Tibial nerve (tissue), 4 donors: Measurements from ENCODE around the gene FNIP2. TPM values are rescaled to one million over a fixed set of nuclear protein-coding genes. Genes with fewer than 3 reads are reported as not detected.
A peak's percentile ranks its signal among the peaks of the same experiment; 100 is the strongest.

Experiments
- DNase-seq, 2 donors: peaks; one replicate each; pipeline ENCODE4 v3.0.0-alpha.2; 2019; ENCODE audit warnings: low spot score in 2 of 2
- H3K27ac ChIP-seq, 4 donors: fragments of 200-600 bp; sonication (generic) in 3 of 4; one replicate each; pipeline ENCODE4 v1.5.1; 2017 to 2019; ENCODE audit warnings: mild to moderate bottlenecking in 1 of 4
- H3K27me3 ChIP-seq, 2 donors: fragments of 200-600 bp; sonication (generic) in 1 of 2; one replicate each; pipeline versions ENCODE4 v1.5.1 to v1.6.0; 2017 to 2019
- H3K36me3 ChIP-seq, 3 donors: fragments of 200-600 bp; sonication (generic); one replicate each; pipeline ENCODE4 v1.5.1; 2018 to 2019
- H3K4me1 ChIP-seq, 4 donors: fragments of 200-600 bp; sonication (generic) in 3 of 4; one replicate each; pipeline ENCODE4 v1.5.1; 2017 to 2019
- H3K4me3 ChIP-seq, 4 donors: fragments of 200-600 bp; sonication (generic) in 3 of 4; one replicate each; pipeline ENCODE4 v1.5.1; 2017 to 2019; ENCODE audit warnings: mild to moderate bottlenecking in 1 of 4, moderate library complexity in 1 of 4
- H3K9me3 ChIP-seq, 4 donors: fragments of 200-600 bp; sonication (generic) in 3 of 4; one replicate each; pipeline ENCODE4 v1.5.1; 2017 to 2019
- CTCF ChIP-seq, 5 experiments: fragments of 200-600 bp in 3 of 5; fragments of 450-650 bp in 2 of 5; sonication (generic) in 3 of 5; IDR thresholded peaks; one replicate each; pipeline ENCODE4 v1.5.1; 2016 to 2019; ENCODE audit warnings: antibody characterized with exemption in 5 of 5, mild to moderate bottlenecking in 3 of 5, moderate library complexity in 2 of 5
- EP300 ChIP-seq, 2 donors: sonication (generic); formaldehyde crosslinking; IDR thresholded peaks; one replicate each; pipeline ENCODE4 v1.6.1; 2017; ENCODE audit warnings: antibody characterized with exemption in 2 of 2, mild to moderate bottlenecking in 1 of 2
- POLR2A ChIP-seq, 2 donors: fragments of 450-650 bp; IDR thresholded peaks; one replicate each; pipeline ENCODE4 v1.6.1; 2017; ENCODE audit warnings: antibody characterized with exemption in 2 of 2, mild to moderate bottlenecking in 2 of 2, moderate library complexity in 2 of 2
- WGBS, 2 donors: methylation state at CpG; one replicate each; pipeline ENCODE4 v1.1.5; 2018; 5-methylcytosine and 5-hydroxymethylcytosine counted together
- total RNA-seq, 4 donors: library from RNA; depleted of rRNA; stranded (reverse); fragments of >200 nt; gene quantifications; one replicate each; pipeline ENCODE4 v1.1.0, GENCODE V29; 2016

Gene FNIP2
- total RNA-seq, 4 donors from 2014 or later = 61.5 to 74.3 (median 69.3) TPM

DNA sequence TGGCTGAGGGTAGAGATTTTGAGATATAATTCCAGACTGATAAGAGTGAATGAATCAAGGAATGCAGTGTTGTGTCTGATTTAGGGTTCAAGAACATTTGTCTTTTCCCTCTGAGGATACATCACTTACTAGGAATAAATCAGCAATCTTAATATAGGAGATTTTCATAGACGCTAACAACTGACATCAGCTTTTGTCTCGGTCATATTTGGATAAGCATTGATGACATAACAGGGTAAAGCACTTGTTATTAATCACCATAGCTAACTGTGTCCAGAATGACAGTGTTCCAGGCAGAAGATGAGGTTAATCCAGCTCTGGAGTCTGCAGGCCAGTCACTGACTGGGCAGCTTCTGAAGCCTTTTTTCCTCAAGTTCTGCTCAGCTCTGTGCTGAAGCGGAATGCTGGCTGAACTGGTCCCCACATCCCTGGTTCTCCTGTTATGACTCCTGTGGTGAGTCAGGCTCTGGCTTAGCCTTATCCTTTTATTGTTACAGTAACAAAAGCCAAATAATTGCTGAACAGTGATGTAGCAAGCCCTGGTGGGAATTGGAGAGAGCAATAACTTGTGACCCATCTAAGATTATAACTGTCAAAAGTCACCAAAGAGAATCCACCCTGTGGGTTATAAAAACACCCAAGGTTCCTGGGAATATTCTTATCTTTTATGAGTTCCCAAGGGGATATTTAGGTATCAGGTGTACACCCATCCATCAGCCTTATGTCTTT lies 41.8 kb downstream of the FNIP2 start:
- Histone ChIP-seq H3K27me3 (no peaks in the 10 kb centered on the region), H3K36me3 (no peaks in the 10 kb centered on the region)

DNA sequence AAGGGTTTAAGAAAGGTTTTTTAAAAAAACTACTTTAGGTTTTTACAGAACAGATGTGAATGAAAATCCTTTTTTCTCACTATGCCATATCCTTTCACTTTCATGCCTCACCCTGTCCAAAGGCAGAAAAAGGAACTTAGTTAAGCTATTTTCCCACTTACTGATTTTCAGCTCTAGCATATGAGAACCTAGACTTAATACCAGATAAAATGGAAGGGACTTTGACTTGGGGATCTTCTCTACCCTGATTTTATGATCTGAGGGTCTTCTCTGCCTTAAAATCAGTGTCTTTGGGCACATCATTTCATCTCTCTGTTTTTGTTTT lies 42.4 kb downstream of the FNIP2 start:
- H3K27ac ChIP-seq = peak overlapping the region; percentile 66 to 83 (median 75)
- peak overlapping the region in 1 of 4 donors; percentile 2 for H3K4me3 ChIP-seq

More for the DNA sequence above, 41.8 kb downstream of the FNIP2 start:
- TF ChIP-seq EP300 (IDR thresholded peaks at IDR 0.05) (peak in 1 of 2 donors; percentile 47), CTCF (IDR thresholded peaks at IDR 0.05) (no peak)
- H3K27ac ChIP-seq = peak overlapping the region; percentile 66 to 83 (median 75)
- no peaks in the 10 kb centered on the region for H3K9me3 ChIP-seq
- H3K4me3 ChIP-seq = peak overlapping the region in 1 of 4 donors; percentile 2
- peaks cover 0 to 67% (median 24%) of the 10 kb centered on the region in 4 donors for H3K4me1 ChIP-seq
- 34% methylated on average over 3 of the region's 3 CpGs for WGBS, 2 donors
- peak in 1 of 2 donors; percentile 53 for DNase-seq

DNA sequence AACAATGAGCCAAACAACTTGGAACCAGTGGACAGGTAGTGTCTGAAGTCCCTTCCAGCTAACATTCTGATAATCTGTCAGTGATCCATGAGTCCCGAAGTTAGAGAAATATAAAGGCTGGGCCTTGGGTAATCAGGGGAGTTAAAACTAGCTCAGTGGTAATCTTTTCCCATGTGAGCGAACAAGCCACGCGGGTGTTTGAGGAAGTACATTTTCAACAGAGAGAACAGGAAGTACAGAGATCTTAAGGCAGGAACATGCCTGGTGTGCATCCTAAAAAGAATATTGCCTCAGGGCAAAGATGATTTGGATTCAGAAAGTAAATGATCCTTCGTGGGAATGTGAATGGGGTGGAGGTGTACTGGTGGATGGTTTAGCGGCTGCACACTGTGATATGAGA lies 42.9 kb downstream of the FNIP2 start:
- H3K4me3 ChIP-seq = no peak overlapping the region
- H3K4me1 ChIP-seq = peaks cover 0 to 64% (median 24%) of the 10 kb centered on the region in 4 donors
- H3K27me3 ChIP-seq = no peaks in the 10 kb centered on the region
- TF ChIP-seq CTCF (IDR thresholded peaks at IDR 0.05) (no peak), EP300 (IDR thresholded peaks at IDR 0.05) (peak; percentile 30 to 78), POLR2A (IDR thresholded peaks at IDR 0.05) (peak in 1 of 2 donors; percentile 20)
- peak in 1 of 2 donors; percentile 53 for DNase-seq
- H3K27ac ChIP-seq = peak overlapping the region; percentile 66 to 83 (median 75)
- 51 to 60% methylated on average over 6 of the region's 6 CpGs for WGBS, 2 donors
- no peaks in the 10 kb centered on the region for H3K9me3 ChIP-seq
- H3K36me3 ChIP-seq = no peaks in the 10 kb centered on the region

More for the DNA sequence above, 42.4 kb downstream of the FNIP2 start:
- no peaks in the 10 kb centered on the region for H3K36me3 ChIP-seq
- DNase-seq = no peak
- H3K4me1 ChIP-seq = peaks cover 0 to 63% (median 24%) of the 10 kb centered on the region in 4 donors
- no peak for TF ChIP-seq CTCF (IDR thresholded peaks at IDR 0.05)
- no peak for TF ChIP-seq EP300 (IDR thresholded peaks at IDR 0.05)
- no peak for TF ChIP-seq POLR2A (IDR thresholded peaks at IDR 0.05)
- no peaks in the 10 kb centered on the region for H3K27me3 ChIP-seq
- no peaks in the 10 kb centered on the region for H3K9me3 ChIP-seq

DNA sequence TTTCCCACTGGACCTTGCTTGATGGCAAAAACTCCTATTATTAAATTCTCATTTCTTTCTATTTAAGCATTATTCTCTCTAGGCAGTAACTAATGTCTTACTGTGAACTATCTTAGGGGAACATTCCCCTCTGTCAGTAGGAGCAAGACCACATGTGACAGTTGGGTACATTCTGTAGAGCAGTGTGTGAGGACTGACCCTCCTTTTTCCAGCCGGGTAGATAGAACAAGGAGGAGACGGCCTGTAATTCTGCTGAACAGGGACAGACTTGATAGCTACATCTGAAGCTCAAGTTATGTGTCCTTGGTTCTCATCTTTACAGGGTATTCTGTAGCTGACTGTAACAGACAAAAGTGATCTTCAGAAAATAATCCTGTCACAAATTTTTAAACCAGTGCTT lies 43.3 kb downstream of the FNIP2 start:
- Histone ChIP-seq H3K27me3 (no peaks in the 10 kb centered on the region), H3K36me3 (no peaks in the 10 kb centered on the region), H3K9me3 (no peaks in the 10 kb centered on the region), H3K27ac (peak overlapping the region; percentile 66 to 83 (median 75)), H3K4me1 (peaks cover 0 to 69% (median 24%) of the 10 kb centered on the region in 4 donors), H3K4me3 (no peak overlapping the region)
- whole genome bisulfite sequencing, 2 donors = 61 to 73% methylated on average over 2 of the region's 2 CpGs
- TF ChIP-seq POLR2A (IDR thresholded peaks at IDR 0.05) = no peak
- TF ChIP-seq EP300 (IDR thresholded peaks at IDR 0.05) = no peak
- DNase-seq = no peak

DNA sequence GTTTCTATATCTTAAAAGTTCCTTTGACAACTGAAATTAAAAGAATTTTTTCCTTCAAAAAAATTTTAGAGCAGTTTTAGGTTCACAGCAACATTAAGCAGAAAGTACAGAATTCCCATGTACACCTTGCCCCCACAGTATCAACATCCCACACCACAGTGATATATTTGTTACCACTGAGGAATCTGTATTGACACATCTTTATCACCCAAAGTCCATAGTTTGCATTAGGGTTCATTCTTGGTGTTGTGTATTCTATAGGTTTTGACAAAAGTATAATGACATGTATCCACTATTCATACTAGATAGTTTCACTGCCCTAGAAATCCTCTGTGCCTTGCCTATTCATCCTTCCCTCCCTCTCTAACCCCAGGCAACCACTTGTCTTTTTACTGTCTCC lies 43.7 kb downstream of the FNIP2 start:
- Histone ChIP-seq H3K4me3 (no peak overlapping the region), H3K4me1 (peaks cover 0 to 71% (median 24%) of the 10 kb centered on the region in 4 donors), H3K27me3 (no peaks in the 10 kb centered on the region), H3K9me3 (no peaks in the 10 kb centered on the region), H3K27ac (peak overlapping the region; percentile 18 to 83 (median 73)), H3K36me3 (no peaks in the 10 kb centered on the region)
- TF ChIP-seq EP300 (IDR thresholded peaks at IDR 0.05) = no peak
- TF ChIP-seq POLR2A (IDR thresholded peaks at IDR 0.05) = no peak
- TF ChIP-seq CTCF (IDR thresholded peaks at IDR 0.05) = no peak
- DNase-seq = no peak
